GM13977 (cell line): ENCODE measurements around the gene IQCH.

Experiments used
- DNase-seq: peaks from one replicate; pipeline ENCODE4 v3.0.0; 2012; ENCODE audit warnings: low spot score
- in situ Hi-C: fragments of 300-500 bp; cut with MboI; formaldehyde crosslinking; loops from one replicate; pipeline ENCODE4 v1.12.0; 2022; ENCODE audit warnings: low sequenced_read_pairs, low pct_unique_long_range_greater_than_20kb, mixed read lengths, inconsistent platforms; ENCODE audit not compliant: unreplicated experiment
- TF ChIP-seq, protein P1 (sequence below): IDR thresholded peaks from 2 replicates; pipeline ENCODE4 v1.5.1; 2012; ENCODE audit warnings: mild to moderate bottlenecking, control low read depth; ENCODE audit not compliant: insufficient read depth; ENCODE audit errors: extremely low read depth, missing control alignments

Gene IQCH

GRCh38 chr15:67382723-67383122, 128.1 kb downstream of the IQCH start:
- TF ChIP-seq, protein P1, sequence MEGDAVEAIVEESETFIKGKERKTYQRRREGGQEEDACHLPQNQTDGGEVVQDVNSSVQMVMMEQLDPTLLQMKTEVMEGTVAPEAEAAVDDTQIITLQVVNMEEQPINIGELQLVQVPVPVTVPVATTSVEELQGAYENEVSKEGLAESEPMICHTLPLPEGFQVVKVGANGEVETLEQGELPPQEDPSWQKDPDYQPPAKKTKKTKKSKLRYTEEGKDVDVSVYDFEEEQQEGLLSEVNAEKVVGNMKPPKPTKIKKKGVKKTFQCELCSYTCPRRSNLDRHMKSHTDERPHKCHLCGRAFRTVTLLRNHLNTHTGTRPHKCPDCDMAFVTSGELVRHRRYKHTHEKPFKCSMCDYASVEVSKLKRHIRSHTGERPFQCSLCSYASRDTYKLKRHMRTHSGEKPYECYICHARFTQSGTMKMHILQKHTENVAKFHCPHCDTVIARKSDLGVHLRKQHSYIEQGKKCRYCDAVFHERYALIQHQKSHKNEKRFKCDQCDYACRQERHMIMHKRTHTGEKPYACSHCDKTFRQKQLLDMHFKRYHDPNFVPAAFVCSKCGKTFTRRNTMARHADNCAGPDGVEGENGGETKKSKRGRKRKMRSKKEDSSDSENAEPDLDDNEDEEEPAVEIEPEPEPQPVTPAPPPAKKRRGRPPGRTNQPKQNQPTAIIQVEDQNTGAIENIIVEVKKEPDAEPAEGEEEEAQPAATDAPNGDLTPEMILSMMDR: no peak
- DNase-seq: no peak
- in situ Hi-C loops: no loop called here

DNA sequence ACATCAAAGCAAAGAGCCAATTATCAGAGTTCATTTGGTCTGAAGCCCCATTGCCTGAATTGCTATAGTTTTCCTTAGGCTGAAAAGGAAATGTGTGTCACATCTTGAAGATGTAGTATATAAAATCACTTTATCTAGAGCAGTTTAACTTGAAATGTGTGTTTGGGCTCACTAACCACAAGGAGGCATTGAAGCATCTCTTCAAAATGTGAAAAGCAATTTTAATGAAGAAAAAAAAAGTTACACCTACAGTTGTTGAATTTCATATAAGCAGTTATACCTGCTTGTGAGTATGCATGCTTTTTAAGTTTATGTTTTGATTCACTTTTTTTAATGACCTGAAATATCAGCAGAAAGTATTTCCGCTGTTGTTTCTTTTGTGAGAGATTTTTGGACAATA, 129.3 kb downstream of the IQCH start:
- in situ Hi-C loops: no loop called here
- no peak for DNase-seq
- TF ChIP-seq, protein P1: no peak

- no peak for DNase-seq
- in situ Hi-C loops: no loop called here
- TF ChIP-seq, protein P1: no peak
These were observed 130.2 kb downstream of the IQCH start for GRCh38 chr15:67384761-67385160.

GRCh38 chr15:67385971-67386370, 131.4 kb downstream of the IQCH start:
- TF ChIP-seq, protein P1: no peak
- in situ Hi-C loops: no loop called here

GRCh38 chr15:67386947-67387346, 132.4 kb downstream of the IQCH start:
- no peak for DNase-seq
- in situ Hi-C loops: no loop called here
- TF ChIP-seq, protein P1: no peak

More at GRCh38 chr15:67385971-67386370, 131.4 kb downstream of the IQCH start:
- DNase-seq: no peak

DNA sequence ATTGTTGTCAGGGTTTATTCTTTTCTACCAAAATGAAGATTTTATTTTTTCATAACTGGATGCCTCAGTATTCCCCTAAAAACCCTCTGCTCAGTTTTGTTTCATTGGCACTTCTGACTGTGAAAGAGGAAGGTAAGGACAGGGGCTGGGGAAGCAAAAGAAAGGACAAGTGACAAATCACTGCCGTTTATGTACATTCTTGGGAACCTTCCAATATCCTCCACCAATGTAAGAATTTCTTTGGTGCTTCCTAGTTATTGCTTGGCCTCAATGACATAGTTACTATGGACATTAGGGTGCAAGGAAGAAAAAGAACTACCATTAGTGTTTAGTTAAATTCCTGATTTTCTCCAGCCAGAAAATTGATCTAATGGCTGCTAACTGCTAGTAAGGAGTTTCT, 135.4 kb downstream of the IQCH start:
- no peak for DNase-seq
- TF ChIP-seq, protein P1: no peak
- in situ Hi-C loops: no loop called here
